Measurements from ENCODE around the gene SCYGR2.

- no peak for TF ChIP-seq YY1 (IDR thresholded peaks at IDR 0.05; ENCODE audit: low read depth)
- no peak for TF ChIP-seq MXI1 (IDR thresholded peaks at IDR 0.05; ENCODE audit: low read depth, low read length)
- no peak for TF ChIP-seq SMC3 (IDR thresholded peaks at IDR 0.05; ENCODE audit: low read depth, low read length)
- no peak for TF ChIP-seq CTCF (IDR thresholded peaks at IDR 0.05)
- TF ChIP-seq MEF2A (IDR thresholded peaks at IDR 0.05; ENCODE audit: borderline replicate concordance, low read depth) = no peak
- TF ChIP-seq NRF1 (IDR thresholded peaks at IDR 0.05; ENCODE audit: low read depth, low read length) = no peak
- no peak for TF ChIP-seq USF2 (IDR thresholded peaks at IDR 0.05; ENCODE audit: borderline replicate concordance, low read depth, low read length)
- TF ChIP-seq RFX5 (IDR thresholded peaks at IDR 0.05; ENCODE audit: low read length) = no peak
- no peak for TF ChIP-seq GATA2 (CRISPR knock-in tag; IDR thresholded peaks at IDR 0.05)
- no peak for TF ChIP-seq MAX (IDR thresholded peaks at IDR 0.05; ENCODE audit: low read depth)
These were observed 20.1 kb upstream of the SCYGR2 start for GRCh38 chr2:227578642-227579041.
